Loucy (cell line): ENCODE measurements around the gene GTF3C1.

Experiments
- H2AFZ ChIP-seq: fragments of 200-600 bp; sonication (generic); 2 replicates; pipeline ENCODE4 v1.6.0; 2016; ENCODE audit warnings: antibody characterized with exemption, mild to moderate bottlenecking, low read length, moderate library complexity
- H3F3A ChIP-seq: fragments of 200-600 bp; 2 replicates; pipeline ENCODE4 v1.6.0; 2016; ENCODE audit warnings: antibody characterized with exemption, low read depth, mild to moderate bottlenecking
- H3K27me3 ChIP-seq: fragments of 200-600 bp; sonication (generic); 2 replicates; pipeline ENCODE4 v1.6.1; 2014; ENCODE audit warnings: low read length, mild to moderate bottlenecking; ENCODE audit not compliant: insufficient read depth, poor library complexity, severe bottlenecking
- H3K36me3 ChIP-seq: fragments of 200-600 bp; sonication (generic); 2 replicates; pipeline ENCODE4 v1.6.1; 2016; ENCODE audit warnings: low read length; ENCODE audit not compliant: insufficient read depth
- H3K4me1 ChIP-seq: fragments of 200-600 bp; sonication (generic); 2 replicates; pipeline ENCODE4 v1.5.1; 2014; ENCODE audit warnings: low read length, mild to moderate bottlenecking; ENCODE audit not compliant: insufficient read depth, poor library complexity, severe bottlenecking
- H3K4me2 ChIP-seq: fragments of 200-600 bp; sonication (generic); 2 replicates; pipeline ENCODE4 v1.6.0; 2014; ENCODE audit warnings: antibody characterized with exemption, low read length, low read depth, mild to moderate bottlenecking; ENCODE audit not compliant: poor library complexity, severe bottlenecking
- H3K4me3 ChIP-seq: fragments of 200-600 bp; sonication (generic); 2 replicates; pipeline ENCODE4 v1.5.1; 2014; ENCODE audit warnings: low read length, mild to moderate bottlenecking, mixed read lengths; ENCODE audit not compliant: poor library complexity, severe bottlenecking
- H3K79me2 ChIP-seq: fragments of 200-600 bp; sonication (generic); 2 replicates; pipeline ENCODE4 v1.6.1; 2014; ENCODE audit warnings: low read length; ENCODE audit not compliant: insufficient read depth
- H3K9ac ChIP-seq: fragments of 200-600 bp; sonication (generic); 2 replicates; pipeline ENCODE4 v1.6.0; 2014; ENCODE audit warnings: mild to moderate bottlenecking, low read depth, low read length, moderate library complexity; ENCODE audit not compliant: poor library complexity, severe bottlenecking
- H3K9me2 ChIP-seq: fragments of 200-600 bp; sonication (generic); replicated peaks from 2 replicates; pipeline ENCODE4 v1.6.1; 2016; ENCODE audit warnings: low read depth, low read length, mixed read lengths
- H3K9me3 ChIP-seq: fragments of 200-600 bp; sonication (generic); 2 replicates; pipeline ENCODE4 v1.6.1; 2014; ENCODE audit warnings: mild to moderate bottlenecking, antibody characterized with exemption, low read length, low read depth; ENCODE audit not compliant: insufficient read depth
- H4K20me1 ChIP-seq: fragments of 200-600 bp; sonication (generic); 2 replicates; pipeline ENCODE4 v1.6.0; 2014; ENCODE audit warnings: antibody characterized with exemption, low read length, mild to moderate bottlenecking; ENCODE audit not compliant: insufficient read depth, poor library complexity, severe bottlenecking
- CTCF ChIP-seq: fragments of 200-600 bp; sonication (generic); conservative IDR thresholded peaks from 2 replicates; pipeline ENCODE4 v1.5.1; 2014; ENCODE audit warnings: mild to moderate bottlenecking, antibody characterized with exemption, low read length
- EZH2phosphoT487 ChIP-seq: fragments of 200-600 bp; IDR thresholded peaks from 2 replicates; pipeline ENCODE4 v1.6.1; 2018; ENCODE audit warnings: antibody characterized with exemption, mild to moderate bottlenecking, moderate library complexity, borderline replicate concordance

GTF3C1 gene

GRCh38 chr16:27486344-27486743 is 63.4 kb downstream of the GTF3C1 start:
- H3K9me2 ChIP-seq: no peaks in the 10 kb centered on the region
- no peaks in the 10 kb centered on the region for H3K4me1 ChIP-seq
- H3K79me2 ChIP-seq: no peaks in the 10 kb centered on the region
- no peaks in the 10 kb centered on the region for H3K9me3 ChIP-seq
- no peak for TF ChIP-seq EZH2phosphoT487
- TF ChIP-seq CTCF: no peak
- peaks cover 87% of the 10 kb centered on the region; the same call in 1 of the 2 replicates for H3K36me3 ChIP-seq
- no peaks in the 10 kb centered on the region for H3F3A ChIP-seq
- H3K4me3 ChIP-seq: no peak overlapping the region
- no peak overlapping the region for H2AFZ ChIP-seq
- no peaks in the 10 kb centered on the region for H4K20me1 ChIP-seq
- H3K9ac ChIP-seq: no peak overlapping the region
- H3K4me2 ChIP-seq: no peak overlapping the region
- no peaks in the 10 kb centered on the region for H3K27me3 ChIP-seq

GRCh38 chr16:27485811-27486210 is 63.9 kb downstream of the GTF3C1 start:
- peaks cover 87% of the 10 kb centered on the region; the same call in 1 of the 2 replicates for H3K36me3 ChIP-seq
- H3K9me3 ChIP-seq: no peaks in the 10 kb centered on the region
- H3K4me2 ChIP-seq: no peak overlapping the region
- no peaks in the 10 kb centered on the region for H3F3A ChIP-seq
- no peak overlapping the region for H2AFZ ChIP-seq
- H3K27me3 ChIP-seq: no peaks in the 10 kb centered on the region
- no peaks in the 10 kb centered on the region for H3K79me2 ChIP-seq
- H3K4me1 ChIP-seq: no peaks in the 10 kb centered on the region
- H3K9me2 ChIP-seq: no peaks in the 10 kb centered on the region
- H3K9ac ChIP-seq: no peak overlapping the region
- no peak overlapping the region for H3K4me3 ChIP-seq
- TF ChIP-seq EZH2phosphoT487 (no peak), CTCF (no peak)
- no peaks in the 10 kb centered on the region for H4K20me1 ChIP-seq

- Histone ChIP-seq H2AFZ (no peak overlapping the region), H3K36me3 (peaks cover 88% of the 10 kb centered on the region; the same call in 1 of the 2 replicates), H3K4me1 (no peaks in the 10 kb centered on the region), H3K27me3 (no peaks in the 10 kb centered on the region), H3K4me2 (no peak overlapping the region), H3K9me3 (no peaks in the 10 kb centered on the region), H3K9me2 (no peaks in the 10 kb centered on the region), H3K4me3 (no peak overlapping the region), H4K20me1 (no peaks in the 10 kb centered on the region), H3K9ac (no peak overlapping the region), H3K79me2 (no peaks in the 10 kb centered on the region), H3F3A (no peaks in the 10 kb centered on the region)
- TF ChIP-seq EZH2phosphoT487 (no peak), CTCF (no peak)
These were observed 64.6 kb downstream of the GTF3C1 start for GRCh38 chr16:27485126-27485525.
